GM20000 (cell line): Measurements from ENCODE around the gene POLA2.
A peak's percentile ranks its signal among the peaks of the same experiment; 100 is the strongest.

Source experiments
- DNase-seq: peaks from one replicate; pipeline ENCODE4 v3.0.0; 2012; ENCODE audit warnings: low spot score
- CTCF ChIP-seq: IDR thresholded peaks from 2 replicates; pipeline ENCODE4 v1.5.1; 2012; ENCODE audit warnings: mild to moderate bottlenecking, control low read depth; ENCODE audit errors: extremely low read depth, missing control alignments

The POLA2 gene

GRCh38 chr11:65311170-65311678 lies 49.5 kb downstream of the POLA2 start:
- no peak for TF ChIP-seq CTCF
- DNase-seq: no peak

- TF ChIP-seq CTCF: no peak
- peak; percentile 96 for DNase-seq
Observed at GRCh38 chr11:65314501-65315203, 52.9 kb downstream of the POLA2 start, which contains the start of gene CDC42EP2. Gene CDC42EP2, plus strand, starts transcription at chr11:65314866. Its CDS starts 6,033 bp downstream, at chr11:65320899.

DNA sequence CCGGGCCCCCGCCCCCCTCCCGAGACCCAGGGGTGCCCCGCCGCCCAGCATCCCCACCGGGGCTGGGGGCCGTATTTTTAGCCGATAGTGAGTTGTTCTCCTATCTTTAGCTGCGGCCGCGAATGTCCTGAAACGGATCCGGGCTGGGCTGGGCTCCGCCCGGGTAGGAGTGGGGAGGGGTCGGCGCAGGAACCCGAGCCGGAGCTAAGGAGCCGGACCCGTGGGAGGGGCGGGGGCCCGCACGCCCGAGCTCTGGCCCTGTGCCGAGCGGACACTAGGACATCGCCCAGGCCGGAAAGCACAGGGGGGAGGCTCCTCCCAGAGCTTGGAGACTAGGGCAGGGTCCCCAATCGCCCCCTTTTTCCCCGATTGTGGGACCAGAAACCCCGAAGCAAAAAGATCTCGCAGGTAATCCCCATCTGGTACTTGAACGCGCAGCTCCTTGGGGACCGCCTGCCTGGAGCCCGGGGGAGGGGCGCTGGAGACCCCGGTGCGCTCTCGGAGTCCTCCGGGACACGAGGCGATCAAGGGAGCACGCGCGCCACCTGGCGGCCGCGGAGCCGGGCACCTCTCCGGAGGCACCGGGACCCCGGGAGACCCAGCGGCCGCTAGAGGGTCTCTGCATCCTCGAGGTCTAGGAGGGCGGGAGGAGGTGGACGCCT lies 53.6 kb downstream of the POLA2 start:
- peak; percentile 90 for DNase-seq
- peak; percentile 88 for TF ChIP-seq CTCF

- no peak for DNase-seq
- TF ChIP-seq CTCF: no peak
Observed at GRCh38 chr11:65315866-65316226, 54.1 kb downstream of the POLA2 start.

- DNase-seq: no peak
- no peak for TF ChIP-seq CTCF
Observed at GRCh38 chr11:65316227-65317024, 54.7 kb downstream of the POLA2 start.

- no peak for DNase-seq
- TF ChIP-seq CTCF: no peak
Observed at GRCh38 chr11:65317025-65317786, 55.4 kb downstream of the POLA2 start.
